HG03521 (cell line): ENCODE data around the gene ETV6.

ENCODE experiments used
- ATAC-seq: cut with Tn5 transposase; IDR thresholded peaks from one replicate; pipeline ENCODE4 v1.9.1; 2021; ENCODE audit warnings: mild to moderate bottlenecking, moderate library complexity; ENCODE audit not compliant: unreplicated experiment

The ETV6 gene

DNA sequence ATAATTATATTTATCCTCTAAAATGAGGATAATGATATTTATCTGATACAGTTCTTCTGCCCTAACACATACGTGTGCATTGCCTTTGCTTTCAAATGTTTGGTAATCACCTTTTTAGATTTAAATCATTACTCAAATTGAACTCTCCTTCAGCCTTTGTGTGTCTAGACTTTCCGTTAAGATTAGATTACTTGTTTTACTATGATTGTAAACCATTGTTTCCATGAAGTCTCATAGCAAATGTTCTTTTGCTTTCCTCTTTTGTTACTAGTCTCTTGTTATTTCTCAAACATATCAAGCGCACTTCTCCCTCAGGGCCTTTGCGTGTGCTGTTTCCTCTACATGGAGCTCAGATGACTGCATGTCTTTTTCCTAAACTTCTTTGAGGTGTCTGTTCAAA is 63.7 kb downstream of the ETV6 start:
- no peak for ATAC-seq

- no peak for ATAC-seq
These were observed 65.2 kb downstream of the ETV6 start for GRCh38 chr12:11714626-11715025.

- no peak for ATAC-seq
These were observed 66.1 kb downstream of the ETV6 start for GRCh38 chr12:11715621-11716020.

DNA sequence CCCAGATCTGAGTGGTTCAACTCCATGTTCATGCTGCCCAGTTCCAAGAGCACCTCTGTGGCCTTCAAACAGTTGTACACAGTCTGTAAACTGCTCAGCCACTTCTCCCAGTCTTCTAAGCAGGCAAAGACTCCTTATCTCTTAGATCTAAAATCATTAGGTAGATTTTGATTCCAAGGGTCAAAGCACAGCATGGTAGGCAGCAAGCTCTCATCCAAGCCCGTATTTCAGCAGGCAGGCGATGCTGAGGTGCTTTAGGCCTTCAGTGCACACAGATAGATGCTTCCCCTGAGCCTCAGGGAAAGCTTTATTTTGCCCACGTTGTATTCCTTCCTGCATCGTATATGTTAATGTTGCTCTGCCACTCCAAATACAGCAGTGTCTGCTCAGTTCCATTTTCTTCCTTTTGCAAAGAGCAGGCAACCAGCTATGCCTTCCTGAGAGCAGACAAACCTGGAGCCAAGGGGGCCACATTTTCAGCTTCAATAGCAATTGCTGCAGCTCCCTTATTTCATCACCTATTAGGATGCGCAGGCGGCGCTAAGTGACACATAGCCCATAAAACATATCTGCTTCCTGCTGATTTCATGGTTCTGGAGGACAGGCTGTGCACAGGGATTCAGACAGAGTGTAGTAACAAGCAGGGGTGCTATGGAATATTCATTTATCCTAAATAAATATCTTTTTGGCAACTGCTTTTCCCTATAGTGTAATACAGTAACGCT is 67.5 kb downstream of the ETV6 start:
- ATAC-seq, result no peak

DNA sequence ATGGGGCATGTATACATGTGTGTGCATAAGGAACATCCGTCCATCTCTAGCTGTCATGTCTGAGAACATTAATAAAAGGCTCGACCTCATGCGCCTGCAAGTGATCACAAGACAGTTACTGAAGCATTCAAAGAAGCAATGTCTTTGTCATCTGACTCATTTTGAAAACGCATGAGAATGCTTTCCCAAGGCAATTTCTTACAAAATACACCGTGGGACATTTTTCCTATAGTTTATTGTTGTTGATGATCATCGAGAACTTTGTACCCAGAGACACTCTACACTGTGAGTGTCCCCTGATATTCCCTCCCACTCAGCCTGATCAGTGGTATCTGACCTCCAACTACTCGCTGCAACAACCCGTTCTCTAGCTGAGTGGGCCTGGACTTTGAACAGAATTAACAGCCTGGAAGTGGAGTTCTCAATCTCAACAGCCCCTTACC is 68.1 kb downstream of the ETV6 start:
- ATAC-seq, result no peak

DNA sequence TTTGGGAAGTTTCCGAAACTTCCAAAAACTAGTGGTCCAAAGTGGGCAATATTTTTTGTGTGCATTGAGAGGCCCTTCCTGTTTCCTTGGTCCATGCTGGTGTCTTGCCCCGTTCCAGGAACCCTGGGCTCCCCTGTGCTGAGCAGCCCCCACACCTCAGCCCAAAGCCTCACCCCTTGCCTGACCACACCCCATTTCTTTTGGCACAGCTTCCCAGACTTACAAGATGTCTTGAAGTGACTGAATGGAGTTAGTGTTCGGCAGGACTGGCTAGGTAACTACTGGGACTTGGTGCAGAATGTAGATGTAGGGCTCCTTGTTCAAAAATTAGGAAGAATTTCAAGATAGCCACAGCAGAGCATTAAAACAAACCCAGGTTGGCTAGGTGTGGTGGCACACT is 68.6 kb downstream of the ETV6 start:
- ATAC-seq, result no peak

- ATAC-seq, result no peak
These were observed 69.3 kb downstream of the ETV6 start for GRCh38 chr12:11718768-11719253.

- ATAC-seq, result no peak
These were observed 70.2 kb downstream of the ETV6 start for GRCh38 chr12:11719678-11720099.

DNA sequence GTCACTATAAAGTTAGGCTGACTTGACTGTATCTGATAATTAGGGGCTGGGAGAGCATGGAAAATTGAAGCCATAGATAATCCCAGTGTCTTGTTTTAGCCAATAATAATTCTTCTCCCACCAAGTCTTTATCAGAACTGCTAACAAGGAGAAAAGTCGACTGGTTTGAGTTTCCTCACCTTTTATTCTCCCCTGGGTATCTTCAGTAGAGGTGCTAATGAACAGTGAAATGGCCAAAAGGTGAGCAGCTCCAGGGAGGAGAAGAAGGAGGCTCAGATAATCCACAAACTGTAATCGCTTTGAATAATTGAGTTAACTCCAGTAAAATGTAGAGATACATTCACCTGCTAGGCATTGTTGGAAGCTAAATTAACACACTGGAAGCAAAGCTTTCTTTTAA is 72.6 kb downstream of the ETV6 start:
- no peak for ATAC-seq

- no peak for ATAC-seq
These were observed 73.2 kb downstream of the ETV6 start for GRCh38 chr12:11722578-11723138.

GRCh38 chr12:11723993-11724392 is 74.5 kb downstream of the ETV6 start:
- no peak for ATAC-seq

GRCh38 chr12:11724888-11725311 is 75.4 kb downstream of the ETV6 start:
- no peak for ATAC-seq

DNA sequence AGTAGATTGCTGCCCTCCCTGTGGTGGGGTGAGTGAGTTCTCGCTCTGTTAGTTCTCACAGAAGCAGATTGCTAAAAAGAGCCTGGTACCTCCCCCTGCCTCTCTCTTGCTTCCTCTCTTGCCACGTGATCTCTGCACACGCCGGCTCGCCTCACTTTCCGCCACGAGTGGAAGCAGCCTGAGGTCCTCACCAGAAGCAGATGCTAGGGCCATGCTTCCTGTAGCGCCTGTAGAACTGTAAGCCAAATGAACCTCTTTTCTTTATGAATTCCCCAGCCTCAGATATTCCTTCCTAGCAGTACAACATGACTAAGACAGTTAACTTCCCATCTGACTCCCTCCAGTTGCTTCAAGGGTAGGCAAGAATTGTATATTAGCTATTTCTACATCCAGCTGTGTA is 76.2 kb downstream of the ETV6 start:
- ATAC-seq, result no peak

DNA sequence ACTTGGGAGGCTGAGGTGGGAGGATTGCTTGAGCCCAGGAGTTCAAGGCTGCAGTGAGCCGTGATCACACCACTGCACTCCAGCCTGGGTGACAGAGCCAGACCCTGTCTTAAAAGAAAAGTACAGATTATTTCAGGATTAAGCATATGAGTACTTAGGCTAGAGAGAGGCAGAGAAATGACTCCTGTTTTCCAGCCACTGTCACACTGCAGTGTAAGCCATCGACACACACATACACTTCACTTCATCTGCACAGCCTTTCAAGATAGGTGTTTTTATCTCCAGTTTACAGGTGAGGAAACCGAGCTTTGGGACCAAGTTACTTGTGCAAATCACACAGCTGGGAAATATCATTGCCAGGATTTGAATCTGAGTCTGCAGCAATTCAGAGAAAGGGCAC is 77.2 kb downstream of the ETV6 start:
- no peak for ATAC-seq

DNA sequence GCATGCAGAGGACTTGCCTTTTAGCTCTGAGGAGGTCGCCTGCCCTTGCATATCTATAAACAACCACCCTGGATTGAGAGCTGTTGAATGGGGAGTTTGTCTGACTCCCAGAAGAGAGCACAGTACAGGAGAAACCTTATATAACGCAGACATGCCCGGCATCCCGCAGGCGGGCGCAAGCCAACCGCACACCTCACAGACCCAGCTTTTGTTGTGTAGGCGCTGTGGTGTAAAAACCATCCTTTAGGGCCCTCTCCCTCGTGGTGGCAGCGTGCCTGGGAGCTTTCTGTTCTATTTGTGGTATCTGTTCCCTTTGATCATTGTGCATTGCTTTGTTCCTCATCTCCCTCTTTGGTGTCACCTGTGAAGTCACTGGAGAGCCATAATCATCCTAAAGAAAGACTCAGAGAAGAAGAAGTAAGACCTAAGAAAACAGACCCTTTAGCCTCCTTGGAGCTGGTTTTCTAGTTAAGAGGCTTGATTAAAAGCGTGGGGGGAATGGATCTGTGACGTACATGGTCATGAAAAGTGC is 77.7 kb downstream of the ETV6 start:
- ATAC-seq, result no peak

DNA sequence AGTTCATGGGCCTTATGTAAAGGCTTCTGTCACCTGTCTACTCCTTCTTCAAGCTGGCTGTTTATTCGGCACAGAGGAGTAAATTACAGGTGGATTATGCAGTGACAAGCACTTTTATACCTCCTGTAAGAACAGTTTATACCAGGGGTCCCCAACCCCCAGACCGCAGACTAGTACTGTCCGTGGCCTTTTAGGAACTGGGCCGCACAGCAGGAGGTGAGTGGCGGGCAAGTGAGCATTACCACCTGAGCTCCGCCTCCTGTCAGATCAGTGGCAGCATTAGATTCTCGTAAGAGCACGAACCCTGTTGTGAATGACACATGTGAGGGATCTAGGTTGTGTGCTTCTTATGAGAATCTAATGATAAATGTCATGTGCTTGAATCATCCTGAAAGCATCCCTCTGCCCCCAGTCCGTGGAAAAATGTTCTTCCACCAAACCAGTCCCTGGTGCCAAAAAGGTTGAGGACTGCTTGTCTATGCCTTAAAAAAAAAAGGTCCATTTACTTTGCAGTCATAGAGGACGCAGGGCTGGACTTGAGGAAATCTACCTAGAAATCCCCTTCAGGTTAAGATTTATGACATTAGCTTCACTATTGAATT is 78.8 kb downstream of the ETV6 start:
- no peak for ATAC-seq

- ATAC-seq, result no peak
These were observed 79.5 kb downstream of the ETV6 start for GRCh38 chr12:11729008-11729407.

DNA sequence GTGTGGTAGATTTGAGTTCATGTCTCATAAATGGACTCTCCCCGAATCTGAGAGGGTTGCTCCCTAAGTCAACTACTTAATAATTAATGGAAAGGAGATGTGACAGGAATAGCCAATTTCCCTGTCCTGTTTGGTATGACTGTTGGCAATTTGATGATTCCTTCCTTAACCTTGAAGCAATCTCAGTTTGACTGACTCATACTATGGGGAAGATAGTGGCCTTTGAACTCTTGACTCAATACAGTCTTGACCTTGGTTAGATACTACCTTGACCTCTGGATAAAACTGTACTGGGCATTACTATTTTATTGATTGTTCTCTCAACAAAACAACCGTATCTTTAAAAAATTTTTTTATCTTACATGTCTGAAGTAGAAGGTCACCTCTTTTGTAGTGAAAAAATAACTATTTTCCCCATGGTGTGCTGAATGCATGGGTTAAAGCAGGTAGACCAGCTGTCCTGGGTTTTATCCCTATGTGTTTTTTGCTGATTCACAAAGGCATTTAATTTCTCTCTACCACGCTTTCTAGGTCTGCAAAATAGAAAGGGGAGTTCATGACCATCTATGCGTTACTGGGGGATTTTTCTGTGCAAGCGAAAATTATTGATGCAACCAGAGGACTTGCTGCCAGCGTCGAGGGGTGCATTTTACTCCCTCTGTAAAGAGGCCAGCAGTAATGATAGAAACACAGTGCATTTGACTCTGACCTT is 80.1 kb downstream of the ETV6 start:
- no peak for ATAC-seq

DNA sequence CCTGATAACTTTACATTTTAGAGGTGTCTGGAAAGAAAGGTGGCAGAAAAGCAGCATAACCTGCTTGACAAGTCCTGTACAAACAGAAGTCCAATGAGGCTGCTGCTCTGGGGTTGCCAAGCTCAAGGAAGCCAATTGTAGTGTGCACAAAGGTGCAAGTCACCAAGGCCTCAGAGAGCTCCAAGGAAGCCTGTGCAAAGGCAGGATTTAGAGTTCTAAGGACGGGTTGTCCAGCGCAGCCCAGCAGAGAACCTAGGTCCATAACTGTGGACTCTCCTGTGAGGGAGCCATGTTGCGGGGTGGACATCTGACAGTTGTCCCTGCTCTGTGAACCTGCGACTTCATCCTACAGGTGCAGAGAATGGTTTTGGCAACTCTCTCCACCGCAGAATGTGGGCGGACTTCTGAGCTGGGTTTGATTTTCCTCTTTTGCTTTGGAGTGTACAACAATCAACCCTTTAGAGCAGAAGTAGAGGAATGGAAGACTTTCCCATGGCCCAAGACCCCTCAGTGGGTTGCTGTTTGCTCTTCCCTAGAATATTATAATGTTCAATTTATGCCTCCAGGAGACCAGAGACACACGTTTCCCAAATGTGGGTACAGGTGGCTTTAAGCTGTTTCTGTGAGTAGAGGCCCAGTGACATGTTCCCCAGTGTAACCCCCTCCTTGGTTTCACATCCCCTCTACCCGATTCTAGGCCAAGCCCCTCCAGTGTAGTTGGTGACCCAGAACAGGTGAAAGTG is 81.0 kb downstream of the ETV6 start:
- ATAC-seq, result no peak

DNA sequence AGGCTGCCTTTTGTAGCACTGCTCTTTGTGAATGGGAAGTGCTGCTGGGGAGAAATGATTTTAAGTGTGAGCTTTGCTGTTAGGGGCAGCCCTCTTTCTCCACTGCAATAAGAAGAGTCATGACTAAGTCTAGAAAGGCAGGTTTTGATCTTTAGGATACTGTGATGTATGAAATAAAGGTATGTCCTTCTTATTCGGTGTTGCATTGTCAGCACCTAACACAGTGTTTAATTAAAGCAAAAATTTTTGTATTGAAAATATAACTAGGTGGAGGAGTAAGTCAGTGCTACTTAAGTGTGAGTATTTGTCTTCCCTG is 81.5 kb downstream of the ETV6 start:
- no peak for ATAC-seq

DNA sequence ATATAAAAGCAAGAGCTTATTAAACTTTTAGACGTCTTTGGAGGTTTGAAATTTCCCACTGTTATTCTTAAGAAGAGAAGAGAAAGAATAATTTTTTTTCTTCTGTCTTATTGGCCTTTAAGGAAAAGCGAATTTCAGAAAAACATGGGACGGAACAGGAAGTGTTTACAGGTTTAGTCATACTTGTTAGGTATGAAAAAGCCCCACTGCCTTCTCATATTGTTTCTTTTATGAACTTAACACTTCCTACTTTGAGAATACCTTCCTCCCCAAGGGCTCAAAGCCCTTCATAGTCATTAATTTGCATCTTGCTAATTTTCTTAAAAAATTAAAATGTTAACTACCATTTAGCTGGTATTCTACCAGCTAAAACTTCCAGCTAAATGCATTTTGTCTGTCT is 82.0 kb downstream of the ETV6 start:
- no peak for ATAC-seq
